GM21576 (cell line): Measurements from ENCODE around the gene ELF1.
"Not testable (repeated sequence)": the region's sequence is repeated elsewhere in the genome, so short reads cannot be mapped to it uniquely, and the experiment has no call there.

Experiments
- ATAC-seq: cut with Tn5 transposase; IDR thresholded peaks from one replicate; pipeline ENCODE4 v1.9.1; 2021; ENCODE audit warnings: mild to moderate bottlenecking, moderate library complexity; ENCODE audit not compliant: unreplicated experiment

Gene ELF1

GRCh38 chr13:40946485-40946884 is 72.6 kb downstream of the ELF1 start:
- ATAC-seq: no peak

DNA sequence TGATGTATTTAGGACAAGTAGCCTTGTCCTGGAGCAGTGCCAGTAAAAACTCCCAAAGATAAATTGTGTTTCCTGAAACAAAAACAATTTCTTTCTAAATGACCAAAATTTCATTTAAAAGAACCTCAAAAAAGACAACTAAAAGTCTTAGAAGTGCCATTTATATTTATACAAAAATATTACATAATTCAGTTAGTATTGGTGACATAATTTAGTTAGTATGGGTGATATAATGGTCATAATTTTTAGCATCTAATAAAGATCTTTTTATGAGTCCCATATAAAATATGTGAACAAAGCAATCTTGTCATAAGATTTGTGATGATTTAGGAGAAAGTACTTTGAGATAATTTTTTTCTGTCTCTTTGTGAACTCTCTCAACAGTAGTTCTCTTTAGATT is 76.0 kb downstream of the ELF1 start:
- ATAC-seq: no peak

DNA sequence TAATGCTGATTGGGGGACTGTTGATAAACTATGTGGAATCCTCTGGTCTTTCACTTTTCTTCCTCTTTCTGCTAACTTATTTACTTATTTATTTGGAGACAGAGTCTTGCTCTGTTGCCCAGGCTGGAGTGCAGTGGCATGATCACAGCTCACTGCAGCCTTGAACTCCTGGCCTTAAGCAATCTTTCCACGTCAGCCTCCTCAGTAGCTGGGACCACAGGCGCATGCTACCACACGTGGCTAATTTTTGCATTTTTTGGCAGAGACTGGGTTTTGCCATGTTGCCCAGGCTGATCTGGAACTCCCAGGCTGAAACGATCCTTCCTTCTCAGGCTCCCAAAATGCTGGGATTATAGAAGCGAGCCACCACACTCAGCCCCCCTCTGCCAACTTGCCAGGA is 77.5 kb downstream of the ELF1 start:
- ATAC-seq: no peak

GRCh38 chr13:40940841-40941240 is 78.3 kb downstream of the ELF1 start:
- no peak for ATAC-seq

DNA sequence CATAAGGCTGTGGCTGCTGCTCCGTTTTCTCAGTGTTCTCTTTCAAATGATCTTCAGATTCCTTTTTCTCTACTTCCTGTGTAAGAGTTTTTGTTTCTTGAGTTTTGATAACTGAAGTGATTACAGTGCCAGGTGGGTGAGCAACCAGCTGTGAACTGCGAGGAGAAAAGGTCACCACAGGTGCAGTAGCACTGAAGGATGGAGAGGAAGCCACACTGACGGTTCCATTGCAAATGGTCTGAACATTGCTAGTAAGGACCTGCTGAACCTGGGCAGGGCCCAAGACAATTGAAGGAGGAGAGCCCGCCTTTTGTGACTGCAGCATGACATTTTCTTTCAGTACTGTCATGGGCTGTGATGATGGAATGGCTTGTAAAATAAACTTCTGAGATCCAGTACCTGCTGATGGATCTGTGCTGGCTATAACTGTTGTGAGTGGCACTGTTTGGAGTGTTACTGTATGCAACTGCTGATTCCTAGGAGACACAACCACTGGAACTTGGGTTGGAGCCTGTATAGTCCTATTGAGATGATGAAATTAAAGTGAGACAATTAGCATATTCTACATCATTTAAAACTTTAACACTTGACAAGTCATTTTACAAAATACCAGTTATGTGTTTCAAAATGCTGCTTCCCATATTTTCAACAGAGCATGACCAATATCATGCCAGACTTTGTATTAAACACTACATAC is 85.5 kb downstream of the ELF1 start:
- peak; percentile 73 for ATAC-seq

- ATAC-seq: no peak
These were observed 86.9 kb downstream of the ELF1 start for GRCh38 chr13:40932252-40932651.

DNA sequence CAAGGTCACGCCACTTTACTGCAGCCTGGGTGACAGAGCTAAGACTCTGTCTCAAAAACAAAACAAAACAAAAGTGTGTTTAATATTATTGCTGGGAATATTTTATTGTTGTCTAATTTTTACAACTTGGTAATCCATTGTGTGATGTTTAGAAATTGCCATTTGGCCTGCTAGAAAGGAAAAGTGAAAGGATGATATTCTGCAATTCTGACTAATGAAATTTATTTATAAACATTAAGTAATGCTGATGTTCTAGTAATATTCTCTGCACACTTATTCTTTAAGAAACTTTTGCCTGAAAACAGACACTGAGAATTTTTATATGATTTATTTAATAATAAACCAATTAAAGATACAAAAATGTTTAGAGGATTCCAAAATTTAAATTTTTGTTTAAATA is 87.4 kb downstream of the ELF1 start:
- ATAC-seq: no peak

GRCh38 chr13:40929883-40930282 is 89.2 kb downstream of the ELF1 start:
- not testable (repeated sequence) for ATAC-seq

GRCh38 chr13:40928980-40929379 is 90.1 kb downstream of the ELF1 start:
- ATAC-seq: no peak

DNA sequence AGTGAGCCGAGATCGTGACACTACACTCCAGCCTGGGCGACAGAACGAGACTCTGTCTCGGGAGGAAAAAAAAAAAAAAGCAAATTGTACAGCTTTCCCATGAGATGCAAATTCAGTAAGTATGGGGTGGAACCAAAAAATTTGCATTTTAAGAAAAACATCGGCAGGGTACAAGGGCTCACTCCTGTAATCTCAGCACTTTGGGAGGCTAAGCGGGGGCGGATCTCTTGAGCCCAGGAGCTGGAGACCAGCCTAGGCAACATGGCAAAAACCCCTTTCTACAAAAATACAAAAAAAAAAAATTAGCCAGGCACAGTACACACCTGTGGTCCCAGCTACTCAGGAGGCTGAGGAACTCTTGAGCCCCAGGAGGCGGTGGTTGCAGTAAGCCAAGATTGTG is 91.2 kb downstream of the ELF1 start:
- no peak for ATAC-seq

DNA sequence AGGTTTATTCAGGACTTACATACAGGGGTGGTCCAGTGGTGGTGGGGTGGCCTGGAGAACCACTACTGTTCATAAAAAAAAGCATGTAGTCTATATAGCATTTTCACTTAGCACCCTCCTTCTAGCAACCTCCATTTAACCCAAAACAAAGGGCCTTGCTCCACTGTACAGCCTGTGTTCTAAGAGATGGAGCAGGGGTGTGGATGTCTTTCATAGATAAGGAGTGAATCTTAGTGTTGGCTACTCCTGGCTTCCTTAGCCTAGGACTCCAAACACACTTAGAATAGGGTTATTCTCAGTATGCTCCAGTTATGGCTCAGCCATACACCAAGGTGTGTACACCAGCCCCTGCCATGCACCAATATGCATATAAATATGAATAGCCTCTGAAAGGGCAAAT is 95.2 kb downstream of the ELF1 start:
- ATAC-seq: no peak

DNA sequence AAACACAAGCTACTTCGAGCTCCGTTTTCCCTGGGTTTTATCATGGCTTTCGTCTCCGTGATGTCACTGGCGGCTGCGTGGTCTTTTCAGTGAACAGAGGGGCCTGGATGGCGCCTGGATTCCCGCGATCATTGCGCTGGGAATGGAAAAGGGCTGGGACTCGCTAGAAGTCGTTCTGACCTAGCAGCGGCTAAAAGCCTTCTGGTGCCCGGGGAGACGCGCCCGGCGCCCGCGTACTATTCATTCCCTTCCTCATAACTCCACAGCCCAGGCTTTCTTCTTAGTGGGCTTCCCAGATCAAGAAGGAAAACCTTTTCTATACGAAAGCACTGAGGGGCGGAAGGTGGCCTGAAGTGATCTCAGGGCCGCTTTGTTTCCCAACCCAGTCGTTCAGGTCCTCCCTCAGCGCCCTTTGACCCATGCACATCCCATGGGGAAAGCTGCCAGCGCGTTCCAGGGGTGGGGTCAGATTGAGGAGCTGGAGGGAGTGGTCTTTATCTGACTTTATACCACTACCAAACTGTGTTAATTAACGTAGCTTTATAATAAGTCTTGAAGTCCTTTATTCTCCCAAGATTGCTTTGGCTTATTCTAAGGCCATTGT is 96.6 kb downstream of the ELF1 start:
- ATAC-seq: no peak

DNA sequence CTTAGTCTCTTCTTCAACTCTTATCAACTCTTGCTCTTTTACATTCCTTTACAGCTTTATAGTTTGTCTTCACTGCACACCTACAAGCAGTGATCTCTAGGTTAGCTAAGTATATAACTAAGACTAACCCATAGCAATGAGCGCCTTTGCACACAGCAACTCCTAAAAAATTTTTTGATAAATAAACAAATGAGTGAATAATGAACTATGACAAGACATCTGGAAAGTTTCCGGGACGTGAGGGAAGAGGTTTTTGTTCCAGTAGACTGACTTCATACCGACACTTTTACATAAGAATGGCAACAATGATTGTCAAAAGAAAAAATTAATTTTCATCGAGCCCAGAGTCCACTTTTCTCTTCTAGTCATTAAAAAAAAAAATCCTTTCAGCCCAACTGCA is 98.3 kb downstream of the ELF1 start:
- ATAC-seq: no peak

DNA sequence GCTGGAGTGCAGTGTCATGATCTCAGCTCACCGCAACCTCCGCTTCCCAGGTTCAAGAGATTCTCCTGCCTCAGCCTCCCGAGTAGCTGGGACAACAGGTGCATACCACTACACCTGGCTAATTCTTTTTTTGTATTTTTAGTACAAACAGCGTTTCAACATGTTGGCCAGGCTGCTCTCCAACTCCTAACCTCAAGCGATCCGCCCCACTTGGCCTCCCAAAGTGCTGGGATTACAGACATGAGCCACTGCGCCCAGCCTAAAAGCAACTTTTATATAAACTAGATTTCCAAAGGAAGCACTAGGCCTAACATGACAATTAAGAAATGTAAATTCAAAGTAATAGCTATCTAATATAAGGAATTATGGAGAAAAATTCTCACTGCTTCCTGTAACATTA is 99.2 kb downstream of the ELF1 start:
- ATAC-seq: not testable (repeated sequence)

DNA sequence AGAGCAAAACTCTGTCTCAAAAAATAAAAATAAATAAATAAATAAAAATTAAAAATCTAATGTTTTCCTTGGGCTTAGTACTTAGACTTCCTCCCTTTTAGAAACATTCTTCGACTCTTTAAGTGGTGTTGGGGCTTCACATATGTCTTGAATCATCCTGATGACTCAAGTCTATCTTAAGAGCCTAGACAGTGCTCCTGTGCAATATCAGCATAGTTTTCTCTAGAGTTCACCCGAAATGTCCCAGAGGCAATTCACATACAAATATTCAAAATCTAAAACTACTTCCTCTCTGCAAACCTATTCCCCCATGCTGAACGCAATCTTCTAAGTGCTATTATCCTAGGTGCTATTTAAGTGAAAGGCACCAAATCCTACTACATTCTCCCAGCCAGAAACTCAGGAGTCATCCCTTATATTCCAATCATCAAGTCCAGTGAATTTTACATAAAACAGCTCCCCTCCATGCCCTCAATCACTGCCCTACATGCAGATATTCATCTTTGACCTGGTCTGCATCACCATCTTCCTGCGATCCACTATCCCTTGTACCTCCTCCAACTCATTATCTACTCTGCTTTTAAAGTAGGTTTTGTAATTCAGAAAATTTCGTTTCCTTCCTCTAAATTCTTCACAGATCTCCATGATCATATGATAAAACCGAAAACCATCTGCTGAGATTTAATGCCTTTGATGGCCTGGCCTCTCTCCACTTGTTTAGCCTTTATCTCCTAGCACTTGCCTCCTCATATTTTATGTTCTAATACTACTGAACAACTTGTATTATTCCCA is 102.7 kb downstream of the ELF1 start:
- no peak for ATAC-seq

GRCh38 chr13:40914863-40915262 is 104.3 kb downstream of the ELF1 start:
- not testable (repeated sequence) for ATAC-seq

DNA sequence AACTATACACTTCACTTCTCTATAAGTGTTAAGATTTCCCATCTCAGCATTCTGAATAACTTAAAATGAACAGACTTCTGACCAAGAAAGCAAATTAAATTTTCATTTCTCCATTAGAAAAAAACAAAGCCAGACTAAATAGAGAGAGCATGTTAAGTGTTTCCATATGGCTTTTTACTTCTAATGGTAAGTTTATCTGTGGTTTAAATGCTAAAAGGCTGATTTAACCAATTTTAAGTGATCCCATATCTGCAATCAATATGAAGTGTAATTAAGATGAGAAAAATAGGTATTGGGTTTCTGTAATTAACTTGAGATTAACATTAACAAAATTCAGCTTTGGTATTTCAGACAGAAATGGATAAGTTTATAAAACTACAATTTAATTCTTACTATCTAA is 107.8 kb downstream of the ELF1 start:
- no peak for ATAC-seq

GRCh38 chr13:40910324-40911050 is 108.6 kb downstream of the ELF1 start:
- ATAC-seq: peak; percentile 75

GRCh38 chr13:40909541-40910200 is 109.4 kb downstream of the ELF1 start:
- ATAC-seq: not testable (repeated sequence)

DNA sequence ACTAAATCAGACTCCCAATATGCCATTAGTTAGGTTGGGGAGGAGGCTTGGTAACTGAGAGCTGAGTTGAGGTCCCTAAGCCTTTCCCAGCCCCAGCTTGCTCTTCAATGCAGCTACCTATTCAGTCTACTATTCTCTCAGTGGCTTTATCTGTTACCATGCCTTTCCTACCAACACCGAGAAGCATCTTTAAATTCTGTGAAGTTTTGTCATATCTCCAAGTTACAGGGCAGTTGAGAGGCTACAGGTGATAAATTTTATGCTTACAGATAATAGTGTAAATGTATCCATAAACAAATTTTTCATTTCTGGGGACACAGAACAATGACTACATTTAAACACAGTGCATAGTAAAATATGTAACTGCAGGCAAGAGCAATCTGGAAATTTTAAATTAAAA is 110.6 kb downstream of the ELF1 start:
- no peak for ATAC-seq

DNA sequence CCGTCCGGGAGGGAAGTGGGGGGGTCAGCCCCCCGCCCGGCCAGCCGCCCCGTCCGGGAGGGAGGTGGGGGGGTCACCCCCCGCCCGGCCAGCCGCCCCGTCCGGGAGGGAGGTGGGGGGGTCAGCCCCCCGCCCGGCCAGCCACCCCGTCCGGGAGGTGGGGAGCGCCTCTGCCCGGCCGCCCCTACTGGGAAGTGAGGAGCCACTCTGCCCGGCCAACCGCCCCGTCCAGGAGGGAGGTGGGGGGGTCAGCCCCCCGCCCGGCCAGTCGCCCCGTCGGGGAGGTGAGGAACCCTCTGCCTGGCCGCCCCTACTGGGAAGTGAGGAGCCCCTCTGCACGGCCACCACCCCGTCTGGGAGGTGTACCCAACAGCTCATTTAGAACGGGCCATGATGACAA is 118.1 kb downstream of the ELF1 start:
- ATAC-seq: not testable (repeated sequence)
